Glutamatergic neuron (in vitro differentiated cells): ENCODE measurements around the gene GRK4. TPM values are rescaled to one million over a fixed set of nuclear protein-coding genes. Genes with fewer than 3 reads are reported as not detected.
"Not testable (repeated sequence)": the region's sequence is repeated elsewhere in the genome, so short reads cannot be mapped to it uniquely, and the experiment has no call there.

Experiments
- DNase-seq: peaks from one replicate; pipeline ENCODE4 v3.0.0; 2022
- H3K27ac Mint-ChIP-seq: one replicate; pipeline ENCODE4 v1.8.0; 2020; ENCODE audit warnings: mild to moderate bottlenecking, mixed read lengths, inconsistent platforms; ENCODE audit not compliant: unreplicated experiment
- H3K27me3 Mint-ChIP-seq: one replicate; pipeline ENCODE4 v1.8.0; 2020; ENCODE audit warnings: mild to moderate bottlenecking, moderate library complexity, mixed read lengths, inconsistent platforms; ENCODE audit not compliant: unreplicated experiment
- H3K36me3 Mint-ChIP-seq: one replicate; pipeline ENCODE4 v1.8.0; 2020; ENCODE audit warnings: mild to moderate bottlenecking, mixed read lengths, inconsistent platforms; ENCODE audit not compliant: unreplicated experiment
- H3K4me1 Mint-ChIP-seq: one replicate; pipeline ENCODE4 v1.8.0; 2020; ENCODE audit warnings: mild to moderate bottlenecking, low read depth, mixed read lengths, inconsistent platforms; ENCODE audit not compliant: unreplicated experiment
- H3K4me3 Mint-ChIP-seq: one replicate; pipeline ENCODE4 v1.8.0; 2020; ENCODE audit warnings: mild to moderate bottlenecking, mixed read lengths, inconsistent platforms; ENCODE audit not compliant: unreplicated experiment
- H3K9me3 Mint-ChIP-seq: one replicate; pipeline ENCODE4 v1.8.0; 2020; ENCODE audit warnings: mild to moderate bottlenecking, moderate library complexity, mixed read lengths, inconsistent platforms; ENCODE audit not compliant: unreplicated experiment
- CTCF ChIP-seq: fragments of 200-600 bp; sonication (generic); IDR thresholded peaks from one replicate; pipeline ENCODE4 v1.5.0; 2021; ENCODE audit not compliant: partially characterized antibody, unreplicated experiment
- total RNA-seq: library from RNA; stranded (reverse); fragmentation: NEBNext Ultra II Directional; extraction: Animal tissue kit (Norgen Biotek cat#: 25700); gene quantifications from one replicate; pipeline ENCODE4 v1.2.1, GENCODE V29; 2021; ENCODE audit not compliant: unreplicated experiment

GRK4 gene
- total RNA-seq, 1 donor from 2014 or later = 34.5 TPM

DNA sequence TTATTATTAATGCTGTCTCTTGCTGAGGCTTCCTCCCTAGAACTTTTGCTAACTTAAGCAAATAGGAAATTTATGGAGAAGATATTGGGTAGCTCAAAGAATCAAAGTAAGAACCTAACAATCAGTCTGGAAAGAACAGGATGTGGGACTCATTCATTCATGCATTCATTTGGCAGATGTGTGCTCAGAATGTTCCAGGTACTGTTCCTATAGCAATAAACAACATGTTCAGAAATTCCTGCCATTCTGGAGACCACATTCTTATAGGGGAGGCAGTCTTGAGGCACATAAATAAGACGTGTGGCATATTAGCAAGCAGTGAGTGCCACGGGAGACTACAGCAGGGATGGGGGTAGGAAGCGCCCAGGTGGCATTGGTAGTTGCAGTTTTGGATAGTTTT lies 5.0 kb downstream of the GRK4 start:
- TF ChIP-seq CTCF = no peak
- Mint-ChIP-seq H3K4me1 (peaks cover 7% of the 10 kb centered on the region), H3K27ac (no peak overlapping the region), H3K36me3 (no peaks in the 10 kb centered on the region), H3K4me3 (no peak overlapping the region), H3K9me3 (peaks cover 5% of the 10 kb centered on the region), H3K27me3 (peaks cover 8% of the 10 kb centered on the region)
- no peak for DNase-seq

GRCh38 chr4:2971275-2971674 lies 7.9 kb downstream of the GRK4 start:
- no peak for DNase-seq
- Mint-ChIP-seq H3K9me3 (peaks cover 4% of the 10 kb centered on the region), H3K27me3 (peaks cover 10% of the 10 kb centered on the region), H3K4me1 (no peaks in the 10 kb centered on the region), H3K27ac (no peak overlapping the region), H3K4me3 (no peak overlapping the region), H3K36me3 (peaks cover 7% of the 10 kb centered on the region)
- no peak for TF ChIP-seq CTCF

DNA sequence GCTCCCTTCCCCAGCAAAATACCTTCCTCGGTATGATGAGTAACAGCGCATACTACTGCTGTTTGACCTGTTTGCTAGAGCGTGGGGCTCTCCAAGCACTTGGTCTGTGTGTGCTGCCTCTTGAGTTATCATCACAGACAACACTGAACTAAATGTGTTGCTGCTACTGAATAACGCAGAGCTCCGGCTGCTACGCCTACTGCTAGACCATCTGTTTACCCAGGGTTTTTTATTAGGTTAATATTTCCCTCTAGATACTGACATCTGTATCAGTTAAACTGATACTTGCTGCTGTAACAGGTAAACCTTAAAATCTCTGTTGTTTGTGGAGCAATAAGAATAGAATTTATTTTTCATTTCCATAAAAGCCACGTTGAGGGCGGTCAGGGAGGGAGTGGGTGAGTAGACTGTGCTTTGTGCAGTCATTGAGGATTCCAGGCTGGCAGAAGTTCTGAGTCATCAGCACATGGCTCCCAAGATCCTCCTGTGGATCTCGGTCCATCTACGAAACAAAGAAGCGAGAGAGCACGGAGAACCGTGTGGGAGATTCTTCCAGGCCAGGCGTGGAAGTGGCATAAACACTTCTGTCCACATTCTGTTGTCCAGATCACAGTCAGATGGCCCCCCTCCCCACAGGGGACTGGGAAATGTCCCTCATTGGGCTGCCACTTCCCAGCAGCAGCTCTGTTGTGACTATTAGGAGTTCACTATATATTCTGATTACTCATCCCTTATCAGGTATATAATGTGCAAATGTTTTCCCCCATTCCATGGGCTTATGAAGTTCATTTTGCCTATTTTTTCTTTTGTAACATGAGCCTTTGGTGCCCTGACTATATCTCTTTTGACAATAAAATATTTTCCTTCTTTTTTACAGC lies 14.1 kb downstream of the GRK4 start:
- Mint-ChIP-seq H3K4me3 (peak overlapping the region; percentile 42), H3K27me3 (peaks cover 11% of the 10 kb centered on the region), H3K27ac (peak overlapping the region; percentile 99), H3K9me3 (peaks cover 12% of the 10 kb centered on the region), H3K36me3 (peaks cover 7% of the 10 kb centered on the region), H3K4me1 (peaks cover 6% of the 10 kb centered on the region)
- TF ChIP-seq CTCF = no peak
- DNase-seq = no peak

GRCh38 chr4:2981256-2981819 lies 18.0 kb downstream of the GRK4 start:
- TF ChIP-seq CTCF = no peak
- DNase-seq = no peak
- Mint-ChIP-seq H3K27ac (no peak overlapping the region), H3K4me1 (peaks cover 6% of the 10 kb centered on the region), H3K27me3 (peaks cover 2% of the 10 kb centered on the region), H3K4me3 (no peak overlapping the region), H3K9me3 (peaks cover 8% of the 10 kb centered on the region), H3K36me3 (no peaks in the 10 kb centered on the region)

DNA sequence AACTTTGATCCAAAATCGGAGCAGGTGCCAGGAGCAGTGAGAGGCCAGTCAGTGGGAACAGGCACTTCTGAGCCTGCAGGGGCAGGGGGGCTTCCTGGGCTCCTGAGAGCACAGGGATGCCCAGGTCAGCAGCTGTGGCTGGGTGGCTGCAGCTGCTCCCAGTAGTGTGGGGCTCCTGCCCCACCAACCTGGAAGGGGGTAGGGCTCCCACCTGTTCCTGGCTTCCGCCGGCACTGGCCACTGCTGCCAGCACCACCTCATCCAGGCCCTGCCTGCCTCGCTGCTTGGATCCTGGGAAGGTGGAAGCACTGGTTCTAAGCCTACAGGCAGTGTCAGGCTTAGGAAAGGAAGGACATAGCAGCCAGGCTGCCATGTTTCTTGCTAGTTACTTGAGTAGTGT lies 18.6 kb downstream of the GRK4 start:
- H3K9me3 Mint-ChIP-seq = peaks cover 7% of the 10 kb centered on the region
- peaks cover 2% of the 10 kb centered on the region for H3K27me3 Mint-ChIP-seq
- no peak for TF ChIP-seq CTCF
- H3K4me3 Mint-ChIP-seq = no peak overlapping the region
- DNase-seq = no peak
- H3K36me3 Mint-ChIP-seq = no peaks in the 10 kb centered on the region
- H3K4me1 Mint-ChIP-seq = peaks cover 5% of the 10 kb centered on the region
- no peak overlapping the region for H3K27ac Mint-ChIP-seq

DNA sequence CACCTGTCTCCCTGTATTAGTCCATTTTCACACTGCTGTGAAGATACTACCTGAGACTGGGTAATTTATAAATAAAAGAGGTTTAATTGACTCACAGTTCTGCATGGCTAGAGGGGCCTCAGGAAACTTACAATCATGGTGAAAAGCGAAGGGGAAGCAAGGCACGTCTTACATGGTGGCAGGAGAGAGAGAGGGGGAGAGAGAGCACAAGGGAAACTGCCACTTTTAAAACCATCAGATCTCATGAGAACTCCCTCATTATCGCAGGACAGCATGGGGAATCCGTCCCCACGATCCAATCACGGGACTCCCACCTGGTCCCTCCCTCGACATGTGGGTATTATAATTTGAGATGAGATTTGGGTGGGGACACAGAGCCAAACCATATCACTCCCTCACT lies 20.3 kb downstream of the GRK4 start:
- H3K4me1 Mint-ChIP-seq, H3K27ac Mint-ChIP-seq, H3K36me3 Mint-ChIP-seq, H3K9me3 Mint-ChIP-seq, H3K4me3 Mint-ChIP-seq, DNase-seq, H3K27me3 Mint-ChIP-seq: not testable (repeated sequence)
